Medulla oblongata (tissue), 1 donor: ENCODE data around the gene PRPF6.
"Not testable (repeated sequence)": the region's sequence is repeated elsewhere in the genome, so short reads cannot be mapped to it uniquely, and the experiment has no call there.

Source experiments
- DNase-seq: peaks from one replicate; pipeline ENCODE4 v3.0.0-alpha.2; 2015; ENCODE audit errors: extremely low spot score

PRPF6 gene

GRCh38 chr20:63960654-63961621 lies 20.0 kb upstream of the PRPF6 start:
- DNase-seq: not testable (repeated sequence)

- DNase-seq: no peak
Measured at GRCh38 chr20:63961664-63962425, 19.1 kb upstream of the PRPF6 start.

GRCh38 chr20:63962426-63963347 lies 18.2 kb upstream of the PRPF6 start:
- no peak for DNase-seq

DNA sequence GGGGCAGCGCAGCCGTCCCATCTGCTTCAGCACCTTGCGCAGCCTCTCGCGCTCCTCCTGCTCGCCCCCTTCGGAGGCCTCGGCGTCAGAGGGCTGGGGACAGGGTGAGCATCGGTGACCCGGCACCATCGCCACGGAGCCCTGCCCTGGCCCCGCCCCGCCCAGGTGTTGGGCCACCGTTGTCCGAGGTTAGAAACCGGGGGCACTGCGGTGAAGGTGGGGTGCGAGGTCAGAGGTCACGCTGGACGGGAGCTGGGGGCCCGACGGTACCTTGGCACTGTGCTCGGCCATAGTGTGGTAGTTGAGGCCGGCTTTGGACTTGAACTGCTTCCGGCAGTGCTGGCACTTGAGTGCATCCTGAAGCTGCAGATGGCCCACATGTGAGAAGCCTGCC lies 17.6 kb upstream of the PRPF6 start:
- DNase-seq: no peak

GRCh38 chr20:63963784-63964301 lies 17.1 kb upstream of the PRPF6 start:
- no peak for DNase-seq

GRCh38 chr20:63964412-63964811 lies 16.5 kb upstream of the PRPF6 start:
- no peak for DNase-seq

- DNase-seq: no peak
Measured at GRCh38 chr20:63966172-63966943, 14.6 kb upstream of the PRPF6 start.

DNA sequence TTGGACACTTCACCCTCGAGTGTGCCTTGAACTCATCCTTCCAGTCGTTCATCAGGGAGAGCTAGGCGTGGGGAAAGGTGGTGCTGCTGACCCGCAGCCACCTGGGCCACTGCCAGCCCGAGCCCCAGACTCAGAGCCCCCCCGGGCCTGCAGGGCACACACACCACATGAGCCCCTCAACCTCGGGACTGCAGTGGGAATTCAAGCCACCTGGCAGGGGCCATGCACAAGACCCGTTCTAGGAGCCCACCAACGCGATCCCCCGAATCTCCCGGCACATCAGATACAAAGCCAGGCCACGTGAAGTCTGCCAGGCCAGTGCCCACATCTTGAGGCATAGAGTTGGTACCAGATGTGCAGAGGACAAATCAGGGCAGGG lies 14.0 kb upstream of the PRPF6 start:
- DNase-seq: no peak

DNA sequence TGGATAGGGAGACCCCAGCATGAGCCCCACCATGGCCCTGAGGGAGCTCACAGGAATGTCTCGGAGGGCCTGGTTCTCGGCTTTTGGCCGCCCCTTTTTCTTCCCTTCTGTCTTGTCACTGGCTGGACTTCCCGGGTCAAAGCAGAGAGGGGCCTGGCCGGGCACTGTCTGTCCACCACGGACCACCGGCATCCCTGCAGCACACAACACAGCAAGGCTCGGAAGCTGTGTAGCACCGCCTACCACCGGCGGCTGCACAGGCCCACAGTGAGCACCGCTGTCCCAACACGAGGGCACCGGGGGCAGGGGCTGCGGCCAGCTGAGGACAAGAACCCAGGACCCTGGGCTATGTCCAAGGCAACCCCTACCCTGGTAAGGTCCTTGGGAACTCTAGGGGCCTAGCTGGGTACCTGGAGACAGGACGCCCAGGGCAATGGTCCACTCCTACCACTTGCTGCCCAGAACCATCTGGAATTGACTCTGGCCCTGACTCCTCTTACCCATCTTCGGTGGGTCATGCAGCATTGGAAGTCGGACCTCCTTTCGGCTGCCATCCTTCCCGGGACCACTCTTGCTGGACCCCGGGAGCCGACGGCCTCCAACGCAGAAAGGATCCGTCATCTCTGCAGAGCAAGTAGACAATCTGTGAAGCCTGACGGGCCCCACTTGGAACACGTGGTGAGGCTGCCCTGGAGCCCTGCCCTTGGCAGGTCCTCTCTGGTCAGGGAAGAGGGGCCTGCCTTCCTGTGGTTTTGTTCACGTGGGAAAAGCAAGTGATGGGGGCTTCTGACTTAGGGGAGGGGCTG lies 13.4 kb upstream of the PRPF6 start:
- DNase-seq: no peak

GRCh38 chr20:63968136-63968927 lies 12.6 kb upstream of the PRPF6 start:
- DNase-seq: no peak

DNA sequence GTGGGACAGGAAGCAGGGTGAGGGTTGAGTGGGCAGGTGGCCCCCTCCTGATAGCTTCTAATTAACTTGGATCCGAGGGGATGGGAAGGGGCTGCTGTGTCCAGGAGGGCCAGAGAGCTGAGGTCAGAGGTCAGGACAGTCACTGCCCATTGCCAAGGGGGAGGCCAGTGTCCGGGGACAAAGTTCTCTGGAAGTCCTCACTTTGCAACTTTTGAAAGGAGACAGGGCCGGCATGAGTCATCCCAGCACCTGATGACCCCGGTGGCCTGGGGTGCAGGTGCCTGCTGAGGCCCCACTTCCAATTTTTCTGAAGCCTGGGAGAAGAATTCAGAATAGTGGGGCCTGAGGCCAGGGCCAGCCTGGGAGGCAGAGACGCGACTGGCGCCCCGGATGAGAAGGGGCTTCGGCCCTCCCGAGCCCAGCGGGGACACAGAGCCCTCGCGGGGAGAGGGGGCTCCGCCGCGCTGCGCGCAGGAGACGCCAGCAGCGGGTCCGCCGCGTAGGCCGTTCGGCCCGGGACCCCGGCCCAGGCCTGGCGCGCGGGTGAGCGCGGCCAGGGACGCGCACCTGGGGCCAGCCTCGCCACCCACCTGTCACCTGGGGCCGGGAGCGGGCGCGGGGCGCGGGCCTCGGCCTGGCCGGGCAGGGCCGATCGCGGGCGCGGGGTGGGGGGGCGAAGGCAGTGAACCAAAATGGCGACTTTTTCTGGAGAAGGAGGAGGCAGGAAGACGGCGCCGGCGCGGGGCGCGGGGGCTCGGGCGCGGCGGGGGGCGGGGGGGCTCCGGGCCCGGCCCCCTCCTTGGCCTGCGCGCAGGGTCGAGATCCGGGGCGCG lies 11.8 kb upstream of the PRPF6 start:
- no peak for DNase-seq

- no peak for DNase-seq
Measured at GRCh38 chr20:63969838-63970713, 10.9 kb upstream of the PRPF6 start, which contains the start of gene ZNF512B. TSS of gene ZNF512B (minus strand) at chr20:63969930. CDS start at chr20:63967950, 1,980 bp downstream.

DNA sequence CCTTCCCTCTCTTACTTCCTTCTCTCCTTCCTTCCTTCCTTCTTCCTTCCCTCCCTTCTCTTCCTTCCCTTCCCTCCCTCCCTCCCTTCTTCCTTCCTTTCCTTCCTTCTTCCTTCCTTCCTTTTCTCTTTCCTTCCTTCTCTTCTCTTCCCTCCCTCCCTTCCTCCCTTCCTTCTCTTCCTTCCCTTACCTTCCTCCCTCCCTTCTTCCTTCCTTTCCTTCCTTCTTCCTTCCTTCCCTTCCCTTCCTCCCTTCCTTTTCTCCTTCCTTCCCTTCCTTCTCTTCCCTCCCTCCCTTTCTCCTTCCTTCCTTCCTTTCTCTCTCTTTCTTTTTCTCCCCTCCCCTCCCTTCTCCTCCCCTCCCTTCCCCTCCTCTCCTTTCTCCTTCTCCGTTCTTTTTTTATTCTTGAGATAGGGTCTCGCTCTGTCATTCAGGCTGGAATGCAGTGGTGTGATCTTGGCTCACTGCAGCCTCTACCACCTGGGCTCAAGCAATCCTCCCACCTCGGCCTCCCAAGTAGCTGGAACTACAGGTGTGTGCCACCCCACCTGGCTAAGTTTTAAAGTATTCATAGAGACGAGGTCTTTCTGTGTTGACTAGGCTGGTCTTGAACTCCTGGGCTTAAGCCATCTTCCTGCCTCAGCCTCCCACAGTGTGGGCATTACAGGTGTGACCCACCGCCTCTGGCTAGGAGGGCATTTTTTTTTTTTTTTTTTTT lies 10.1 kb upstream of the PRPF6 start:
- DNase-seq: no peak

GRCh38 chr20:63971960-63972311 lies 9.0 kb upstream of the PRPF6 start:
- DNase-seq: not testable (repeated sequence)

GRCh38 chr20:63972312-63973159 lies 8.4 kb upstream of the PRPF6 start:
- DNase-seq: no peak

GRCh38 chr20:63973160-63973479 lies 7.8 kb upstream of the PRPF6 start:
- DNase-seq: no peak
